Embryonic facial prominence (tissue), 1 donor: ENCODE measurements around the gene CDH18.

Experiments
- DNase-seq: peaks from one replicate; pipeline ENCODE4 v3.0.0-alpha.2; 2016; ENCODE audit errors: extremely low spot score

The CDH18 gene

DNA sequence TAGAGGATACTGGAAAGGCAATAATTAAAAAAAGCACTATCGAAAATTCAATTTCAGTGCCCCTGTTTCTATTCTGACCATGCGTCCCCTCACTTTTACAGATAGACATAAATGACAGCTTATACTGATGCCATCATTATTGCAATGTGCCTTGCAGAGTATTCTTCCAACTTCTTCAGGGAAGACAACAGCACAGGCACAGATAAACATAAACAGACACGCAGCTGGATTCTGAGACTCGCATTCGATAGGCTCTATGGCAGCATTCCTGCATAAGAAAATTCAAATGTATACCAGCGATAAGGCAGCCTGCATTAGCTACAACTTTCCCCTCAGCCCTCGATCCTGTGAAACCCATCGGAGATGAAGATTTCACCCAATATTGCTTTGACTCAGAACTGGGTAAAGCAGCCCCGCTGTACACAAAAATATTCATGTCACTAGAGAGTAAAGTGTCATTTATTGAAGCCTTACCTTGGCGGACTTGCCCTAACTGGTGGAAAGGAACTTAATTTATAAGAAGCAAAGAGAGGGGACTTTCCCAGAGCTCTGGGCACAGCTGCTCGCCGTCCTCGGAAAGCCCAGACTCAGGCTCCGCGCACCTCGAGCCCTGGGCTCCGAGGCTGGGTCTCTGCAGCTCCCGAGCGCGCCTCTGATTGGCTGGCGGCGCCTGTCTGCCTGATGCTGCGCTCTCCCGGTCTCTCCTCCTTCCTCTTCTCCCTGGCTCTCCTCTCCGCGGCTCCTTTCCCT is at the start of gene CDH18:
Gene CDH18, minus strand, starts transcription at position 589 of the 750 bp plus-strand sequence. CDS start 149,214 bp downstream, outside the sequence.
- DNase-seq, result peak; percentile 40

- DNase-seq, result no peak
These were observed 46.7 kb upstream of the CDH18 start for GRCh38 chr5:20034717-20035116.

GRCh38 chr5:20033881-20034280 is 45.9 kb upstream of the CDH18 start:
- DNase-seq, result no peak

GRCh38 chr5:20032896-20033295 is 44.9 kb upstream of the CDH18 start:
- DNase-seq, result no peak

- DNase-seq, result no peak
These were observed 42.1 kb upstream of the CDH18 start for GRCh38 chr5:20030125-20030524.

DNA sequence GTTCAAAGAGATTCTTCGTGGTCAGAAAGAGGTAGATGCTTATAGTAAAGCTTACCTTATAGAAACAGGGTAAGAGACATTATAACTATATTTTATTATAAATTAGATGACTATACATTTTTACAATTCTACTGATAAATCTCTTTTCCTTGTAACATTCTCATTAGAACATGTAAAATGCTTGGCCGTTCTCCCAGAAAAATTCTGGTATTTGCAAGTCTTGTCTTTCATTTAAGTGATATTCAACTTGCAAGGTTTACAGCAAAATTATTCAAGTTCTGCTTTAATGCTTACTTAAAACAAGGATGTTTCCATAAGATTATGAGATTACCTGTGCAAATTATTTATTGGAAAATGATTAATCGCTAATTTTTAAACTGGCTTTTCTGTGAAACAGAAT is 41.3 kb upstream of the CDH18 start:
- DNase-seq, result no peak

DNA sequence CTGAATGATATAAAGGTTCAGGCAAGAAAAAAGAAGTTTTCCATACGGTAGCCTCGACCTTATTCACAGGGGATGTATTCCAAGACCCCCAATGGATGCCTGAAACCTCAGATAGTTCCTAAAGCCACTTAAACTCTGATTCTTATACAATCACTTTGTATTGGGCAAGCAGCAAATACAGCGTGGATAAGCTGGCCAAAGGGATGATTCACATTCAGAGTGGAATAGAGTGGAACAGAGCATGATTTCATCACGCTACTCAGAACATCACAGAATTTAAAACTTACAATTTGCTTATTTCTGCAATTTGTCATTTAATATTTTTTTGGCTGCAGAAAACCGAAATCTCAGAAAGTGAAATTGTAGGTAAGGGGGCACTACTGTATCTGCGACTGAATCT is 40.5 kb upstream of the CDH18 start:
- no peak for DNase-seq

DNA sequence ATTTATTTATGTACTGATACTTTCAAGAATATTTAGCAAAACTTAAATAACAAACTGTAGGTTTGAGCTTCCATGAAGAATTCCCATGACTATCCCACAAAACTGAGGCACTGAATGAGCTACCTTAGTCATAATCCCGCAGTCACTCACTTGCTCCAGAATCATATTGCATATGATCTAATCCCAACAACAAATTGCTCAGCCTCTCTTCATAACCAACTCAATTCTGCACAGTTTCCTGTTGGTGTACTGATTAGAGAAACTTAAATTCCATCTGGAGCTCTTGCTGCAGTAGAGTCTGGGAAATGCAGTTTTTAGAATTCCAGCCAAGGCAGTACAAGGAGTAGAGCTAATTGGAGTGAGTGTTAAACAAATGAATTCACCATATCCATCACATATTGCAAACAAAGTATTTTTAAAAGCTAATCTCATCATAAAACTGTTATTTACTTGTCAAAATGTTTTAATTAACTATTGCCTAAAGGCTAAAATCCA is 35.7 kb upstream of the CDH18 start:
- DNase-seq, result no peak

- DNase-seq, result no peak
These were observed 32.2 kb upstream of the CDH18 start for GRCh38 chr5:20020247-20020646.

DNA sequence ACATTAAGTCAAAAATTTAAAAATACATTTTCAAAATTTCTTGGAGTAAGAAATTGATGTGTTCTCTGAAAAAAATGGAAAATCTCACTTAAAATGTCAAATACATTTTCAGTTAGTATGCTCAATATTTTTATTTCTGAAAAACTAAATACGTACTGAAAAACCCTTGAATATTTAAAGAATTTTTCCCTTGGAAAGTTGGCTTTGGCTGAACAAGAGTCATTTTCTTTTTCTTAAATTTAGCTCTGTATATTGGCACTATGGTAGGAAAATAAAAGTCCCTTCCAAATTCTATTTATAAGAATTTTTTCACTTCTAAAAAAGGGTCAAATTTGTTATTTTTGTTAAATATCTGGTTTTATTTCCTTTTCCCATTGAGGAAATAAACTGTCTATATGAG is 29.0 kb upstream of the CDH18 start:
- no peak for DNase-seq

DNA sequence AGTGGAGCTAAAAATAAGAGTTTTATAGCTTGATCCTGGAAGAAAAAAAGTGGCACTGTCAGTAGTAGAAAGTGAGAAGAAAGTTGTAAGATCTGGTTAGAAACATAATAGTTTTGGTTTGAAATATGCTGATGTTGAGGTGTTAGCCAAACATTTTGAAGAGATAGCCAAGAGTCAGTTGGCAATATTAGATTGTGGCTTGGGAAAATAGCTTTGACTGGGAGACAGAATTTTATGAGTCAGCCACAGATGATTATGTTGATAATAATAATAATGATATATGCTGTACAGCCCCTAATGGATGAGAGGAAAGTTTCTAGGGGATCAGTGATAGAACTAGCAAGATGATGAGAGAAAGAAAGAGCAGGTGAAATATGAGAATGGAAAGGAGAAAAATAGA is 12.4 kb upstream of the CDH18 start:
- no peak for DNase-seq

GRCh38 chr5:19988457-19988856 is 457 bp upstream of the CDH18 start:
- no peak for DNase-seq

DNA sequence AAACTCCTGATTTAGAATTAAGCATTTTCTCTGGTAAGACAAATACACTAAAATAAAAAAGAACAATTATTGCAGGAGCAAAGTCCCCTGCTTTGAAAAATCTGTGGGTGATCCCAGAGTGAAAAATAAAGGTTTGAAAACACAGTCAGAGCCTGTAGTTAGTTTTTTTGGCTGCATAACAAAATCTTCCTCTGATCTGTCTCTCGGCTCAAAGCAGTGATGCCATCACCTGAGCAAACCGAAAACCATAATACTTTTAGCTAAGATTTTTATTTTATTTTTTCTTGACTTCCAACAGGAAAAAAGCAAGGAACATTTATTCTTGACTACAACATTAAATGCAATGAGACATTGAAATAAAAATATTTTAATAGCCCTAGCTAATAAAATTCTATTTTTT is 1.2 kb downstream of the CDH18 start:
- DNase-seq, result no peak

DNA sequence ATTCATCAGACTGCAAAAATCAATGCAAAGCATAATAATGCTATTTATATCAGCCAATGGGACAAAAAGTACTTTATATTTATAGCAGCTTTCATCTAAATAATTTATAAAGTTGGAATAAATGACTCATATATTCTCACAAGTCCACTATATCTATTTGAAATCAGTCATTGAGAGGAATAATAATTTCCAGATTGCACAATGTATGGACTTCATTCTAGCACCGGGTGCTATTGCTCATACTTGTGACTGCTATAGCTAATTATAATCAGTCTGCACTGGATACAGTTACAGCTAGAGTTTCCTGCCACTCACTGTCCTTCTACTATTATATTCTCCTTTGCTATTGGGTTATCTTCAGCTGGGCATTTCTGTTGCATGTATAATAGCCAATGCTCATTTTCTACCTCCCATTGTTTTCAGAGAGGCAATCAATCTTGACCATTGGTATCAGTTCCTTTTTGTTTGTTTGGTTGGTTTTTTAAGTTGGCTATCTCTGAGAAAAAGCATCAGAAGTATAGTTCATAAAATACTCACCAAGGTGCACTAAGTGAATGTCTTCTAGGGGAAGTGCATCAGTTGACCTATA is 1.9 kb downstream of the CDH18 start:
- no peak for DNase-seq

- no peak for DNase-seq
These were observed 9.5 kb downstream of the CDH18 start for GRCh38 chr5:19978476-19978875.

- no peak for DNase-seq
These were observed 10.9 kb downstream of the CDH18 start for GRCh38 chr5:19977099-19977498.

DNA sequence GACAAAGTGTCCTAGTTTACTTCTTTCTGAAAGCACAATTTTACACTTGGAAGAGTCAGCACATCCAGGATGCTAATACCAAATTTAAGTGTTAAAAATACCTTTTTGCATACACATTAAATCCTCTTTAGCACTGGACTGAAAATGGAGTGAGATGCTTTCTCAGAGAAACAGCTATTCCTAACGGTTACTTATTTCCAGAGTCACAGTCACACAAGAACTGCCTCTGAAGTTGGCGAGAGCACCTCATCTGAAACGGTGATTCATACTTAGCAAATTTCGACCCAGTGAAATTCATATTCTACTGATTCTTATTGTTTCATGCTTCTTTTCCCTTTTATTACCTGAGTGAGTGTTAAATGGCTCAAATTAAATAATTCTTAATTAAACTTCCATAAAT is 12.2 kb downstream of the CDH18 start:
- DNase-seq, result no peak

- no peak for DNase-seq
These were observed 27.5 kb downstream of the CDH18 start for GRCh38 chr5:19960451-19960850.

- no peak for DNase-seq
These were observed 28.1 kb downstream of the CDH18 start for GRCh38 chr5:19959830-19960384.

DNA sequence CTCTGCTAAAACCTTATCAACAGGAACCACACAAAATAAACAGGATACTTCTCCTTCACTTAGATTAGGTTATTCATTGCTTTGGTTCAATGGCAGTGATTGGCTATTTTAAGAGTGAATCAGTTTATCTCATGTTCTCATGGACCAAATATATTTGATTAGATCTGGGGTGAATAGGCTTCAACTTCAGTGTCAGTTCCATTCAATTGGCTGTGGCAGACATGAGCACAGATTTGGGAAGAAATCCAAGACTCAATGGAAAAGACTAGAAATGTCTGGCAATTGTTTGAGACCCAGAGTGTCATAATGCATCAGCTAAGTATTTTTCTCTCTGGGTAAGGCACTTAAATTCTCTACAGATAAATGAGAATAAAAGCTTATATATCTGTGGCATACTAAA is 37.1 kb downstream of the CDH18 start:
- DNase-seq, result no peak

GRCh38 chr5:19940192-19940591 is 47.8 kb downstream of the CDH18 start:
- DNase-seq, result no peak

DNA sequence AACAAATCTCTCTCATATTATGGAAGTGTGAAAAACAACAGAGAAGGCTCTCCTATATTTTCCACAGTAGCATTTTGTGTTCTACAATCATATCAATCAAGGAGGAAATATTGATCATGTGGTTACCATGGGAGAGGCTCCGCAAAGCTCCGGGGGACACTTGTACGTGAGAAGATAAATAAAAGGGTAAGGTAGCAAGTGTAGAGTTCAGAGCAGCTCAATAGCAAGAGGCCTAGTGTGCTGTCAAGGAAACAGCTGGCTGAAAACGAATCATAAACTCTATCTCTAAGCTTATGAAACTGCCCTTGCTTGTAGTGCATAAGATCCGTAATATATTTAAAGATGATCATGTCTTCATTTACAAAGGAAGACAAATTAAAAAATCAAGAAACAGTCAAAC is 57.5 kb downstream of the CDH18 start:
- no peak for DNase-seq
